Neural crest cell (in vitro differentiated cells): Measurements from ENCODE around the gene PPFIA3. TPM values are rescaled to one million over a fixed set of nuclear protein-coding genes. Genes with fewer than 3 reads are reported as not detected.
A peak's percentile ranks its signal among the peaks of the same experiment; 100 is the strongest.

ENCODE experiments used
- DNase-seq: peaks from one replicate; pipeline ENCODE4 v3.0.0; 2021; ENCODE audit warnings: low read depth, mixed read lengths, low spot score
- H3K27ac Mint-ChIP-seq: one replicate; pipeline ENCODE4 v1.8.0; 2021; ENCODE audit warnings: mild to moderate bottlenecking, mixed read lengths; ENCODE audit not compliant: unreplicated experiment
- H3K27me3 Mint-ChIP-seq: 2 replicates; pipeline ENCODE4 v1.8.0; 2021; ENCODE audit warnings: low read depth, mild to moderate bottlenecking, mixed read lengths
- H3K36me3 Mint-ChIP-seq: 2 replicates; pipeline ENCODE4 v1.8.0; 2021; ENCODE audit warnings: low read depth, mild to moderate bottlenecking, mixed read lengths
- H3K4me1 Mint-ChIP-seq: 2 replicates; pipeline ENCODE4 v1.8.0; 2021; ENCODE audit warnings: mixed read lengths
- H3K4me3 Mint-ChIP-seq: one replicate; pipeline ENCODE4 v1.8.0; 2021; ENCODE audit warnings: mild to moderate bottlenecking, mixed read lengths
- H3K9me3 Mint-ChIP-seq: 2 replicates; pipeline ENCODE4 v1.8.0; 2021; ENCODE audit warnings: mixed read lengths
- CTCF ChIP-seq: fragments of 200-600 bp; sonication (generic); conservative IDR thresholded peaks from 2 replicates; pipeline ENCODE4 v1.5.0; 2021; ENCODE audit warnings: antibody characterized with exemption, mild to moderate bottlenecking
- total RNA-seq: library from RNA; stranded (reverse); gene quantifications from 2 replicates; pipeline ENCODE4 v1.2.1, GENCODE V29; 2021

Gene PPFIA3
- total RNA-seq, 1 donor from 2014 or later, result 22.7 TPM

GRCh38 chr19:49104229-49104864 is 15.0 kb upstream of the PPFIA3 start:
- peaks cover 28% of the 10 kb centered on the region for H3K36me3 Mint-ChIP-seq
- no peak for TF ChIP-seq CTCF
- peak overlapping the region; percentile 88 for H3K27ac Mint-ChIP-seq
- no peaks in the 10 kb centered on the region for H3K9me3 Mint-ChIP-seq
- DNase-seq, result no peak
- H3K27me3 Mint-ChIP-seq, result peaks cover 3% of the 10 kb centered on the region
- peak overlapping the region; percentile 48 for H3K4me3 Mint-ChIP-seq
- H3K4me1 Mint-ChIP-seq, result peaks cover 10% of the 10 kb centered on the region

- H3K27ac Mint-ChIP-seq, result no peak overlapping the region
Measured at GRCh38 chr19:49106648-49107135, 12.7 kb upstream of the PPFIA3 start.

GRCh38 chr19:49107625-49108459 is 11.5 kb upstream of the PPFIA3 start:
- DNase-seq, result no peak
- Mint-ChIP-seq H3K36me3 (peaks cover 19% of the 10 kb centered on the region), H3K27ac (no peak overlapping the region), H3K9me3 (no peaks in the 10 kb centered on the region), H3K27me3 (peaks cover 3% of the 10 kb centered on the region), H3K4me1 (peaks cover 5% of the 10 kb centered on the region), H3K4me3 (no peak overlapping the region)
- TF ChIP-seq CTCF, result no peak

More at GRCh38 chr19:49106648-49107135, 12.7 kb upstream of the PPFIA3 start:
- peak; percentile 85 for TF ChIP-seq CTCF
- peak; percentile 63 for DNase-seq
- peaks cover 19% of the 10 kb centered on the region for H3K36me3 Mint-ChIP-seq
- no peaks in the 10 kb centered on the region for H3K9me3 Mint-ChIP-seq
- H3K4me3 Mint-ChIP-seq, result peak overlapping the region; percentile 87
- peaks cover 3% of the 10 kb centered on the region for H3K27me3 Mint-ChIP-seq
- H3K4me1 Mint-ChIP-seq, result peaks cover 5% of the 10 kb centered on the region

GRCh38 chr19:49109051-49109450 is 10.3 kb upstream of the PPFIA3 start:
- Mint-ChIP-seq H3K36me3 (peaks cover 19% of the 10 kb centered on the region), H3K4me1 (peaks cover 15% of the 10 kb centered on the region), H3K27me3 (peaks cover 12% of the 10 kb centered on the region), H3K27ac (no peak overlapping the region), H3K4me3 (peak overlapping the region; percentile 50), H3K9me3 (no peaks in the 10 kb centered on the region)
- TF ChIP-seq CTCF, result no peak
- no peak for DNase-seq

GRCh38 chr19:49109569-49110233 is 9.6 kb upstream of the PPFIA3 start:
- no peak overlapping the region for H3K27ac Mint-ChIP-seq
- peak overlapping the region; percentile 50 for H3K4me3 Mint-ChIP-seq
- TF ChIP-seq CTCF, result no peak
- no peaks in the 10 kb centered on the region for H3K9me3 Mint-ChIP-seq
- H3K36me3 Mint-ChIP-seq, result peaks cover 18% of the 10 kb centered on the region
- H3K4me1 Mint-ChIP-seq, result peaks cover 15% of the 10 kb centered on the region
- no peak for DNase-seq
- peaks cover 12% of the 10 kb centered on the region for H3K27me3 Mint-ChIP-seq
